HEK293T (cell line): ENCODE data around the gene CD160.
"Not testable (repeated sequence)": the region's sequence is repeated elsewhere in the genome, so short reads cannot be mapped to it uniquely, and the experiment has no call there.

Source experiments
- BHLHE40 ChIP-seq: fragments of 450-650 bp; IDR thresholded peaks from 2 replicates; pipeline ENCODE4 v1.6.1; 2016; ENCODE audit warnings: mild to moderate bottlenecking, moderate library complexity, borderline replicate concordance
- ELF4 ChIP-seq: fragments of 450-650 bp; IDR thresholded peaks from 2 replicates; pipeline ENCODE4 v1.6.1; 2017; ENCODE audit warnings: antibody characterized with exemption
- FOXA1 ChIP-seq: fragments of 450-650 bp; IDR thresholded peaks from 2 replicates; pipeline ENCODE4 v1.6.1; 2016; ENCODE audit warnings: mild to moderate bottlenecking
- FOXM1 ChIP-seq: fragments of 450-650 bp; IDR thresholded peaks from 2 replicates; pipeline ENCODE4 v1.6.1; 2017; ENCODE audit warnings: mild to moderate bottlenecking, borderline replicate concordance
- SP1 ChIP-seq: fragments of 450-650 bp; IDR thresholded peaks from 2 replicates; pipeline ENCODE4 v1.6.1; 2017
- SUZ12 ChIP-seq: fragments of 450-650 bp; IDR thresholded peaks from 2 replicates; pipeline ENCODE4 v1.6.1; 2016; ENCODE audit warnings: mild to moderate bottlenecking
- TARDBP ChIP-seq: fragments of 450-650 bp; IDR thresholded peaks from 2 replicates; pipeline ENCODE4 v1.6.1; 2016

GRCh38 chr1:145726193-145726592 is 6.9 kb downstream of the CD160 start:
- not testable (repeated sequence) for TF ChIP-seq TARDBP, FOXM1, SUZ12, ELF4, FOXA1, BHLHE40, SP1
